Tibial nerve (tissue), 3 donors: ENCODE results near the gene ARID3A.

ENCODE experiments used
- CTCF ChIP-seq, 5 experiments: fragments of 200-600 bp in 3 of 5; fragments of 450-650 bp in 2 of 5; sonication (generic) in 3 of 5; IDR thresholded peaks; one replicate each; pipeline ENCODE4 v1.5.1; 2016 to 2019; ENCODE audit warnings: antibody characterized with exemption in 5 of 5, mild to moderate bottlenecking in 3 of 5, moderate library complexity in 2 of 5
- POLR2A ChIP-seq, 2 donors: fragments of 450-650 bp; IDR thresholded peaks; one replicate each; pipeline ENCODE4 v1.6.1; 2017; ENCODE audit warnings: antibody characterized with exemption in 2 of 2, mild to moderate bottlenecking in 2 of 2, moderate library complexity in 2 of 2

GRCh38 chr19:1012334-1012733, 86.5 kb downstream of the ARID3A start:
- TF ChIP-seq CTCF (IDR thresholded peaks at IDR 0.05): no peak
- TF ChIP-seq POLR2A (IDR thresholded peaks at IDR 0.05): no peak
